ENCODE measurements around the gene MRPL39. TPM values are rescaled to one million over a fixed set of nuclear protein-coding genes. Genes with fewer than 3 reads are reported as not detected.
A peak's percentile ranks its signal among the peaks of the same experiment; 100 is the strongest.

MRPL39 gene
- total and polyA plus RNA-seq, 2 donors (not counting 3 experiments of a cell fraction or from before 2014, with no cell fraction given) = 10.4 to 25.2 TPM

- Histone ChIP-seq H3K27me3 (ENCODE audit: control insufficient read depth in 2 of 2, insufficient read depth in 2 of 2, low read length in 2 of 2) (no peaks in the 10 kb centered on the region), H2AFZ (ENCODE audit: low read depth, low read length) (no peak overlapping the region), H3K9ac (replicated peaks; ENCODE audit: extremely low read depth, insufficient read depth, low read length) (no peak overlapping the region), H3K4me3 (replicated peaks in 1 of 3; ENCODE audit: insufficient read depth in 1 of 3, low read depth in 1 of 3, low read length in 3 of 3) (no peak overlapping the region), H3K79me2 (ENCODE audit: control insufficient read depth, insufficient read depth, low read length) (no peaks in the 10 kb centered on the region), H3K27ac (ENCODE audit: insufficient read depth, low read depth, low read length) (no peak overlapping the region), H3K4me1 (ENCODE audit: control insufficient read depth, extremely low read depth, insufficient read depth, low read length) (no peaks in the 10 kb centered on the region), H3K36me3 (ENCODE audit: control insufficient read depth in 2 of 2, extremely low read depth in 1 of 2, insufficient read depth in 2 of 2, low read length in 2 of 2) (no peaks in the 10 kb centered on the region), H3K9me1 (replicated peaks; ENCODE audit: control insufficient read depth, extremely low read depth, insufficient read depth, low read length) (no peaks in the 10 kb centered on the region), H3K4me2 (ENCODE audit: insufficient read depth, low read length) (no peak overlapping the region), H4K20me1 (replicated peaks; ENCODE audit: control insufficient read depth, extremely low read depth, insufficient read depth, low read length) (no peaks in the 10 kb centered on the region), H3K9me3 (replicated peaks; ENCODE audit: control insufficient read depth, insufficient read depth, low read length) (no peaks in the 10 kb centered on the region)
- BruUV-seq (replicated peaks) = no TSS peak
- TF ChIP-seq JUN (IDR thresholded peaks at IDR 0.05; ENCODE audit: borderline replicate concordance, insufficient read depth, insufficient read length, low read depth) (no peak), MAX (IDR thresholded peaks at IDR 0.05; ENCODE audit: insufficient read depth, insufficient read length) (no peak), POLR2AphosphoS5 (IDR thresholded peaks at IDR 0.05; ENCODE audit: insufficient read depth, low read depth, low read length) (no peak), EZH2 (IDR thresholded peaks at IDR 0.05; ENCODE audit: borderline replicate concordance, low read depth, low read length, severe bottlenecking) (no peak), CTCF (IDR thresholded peaks at IDR 0.05; ENCODE audit: extremely low read depth in 1 of 2, insufficient read depth in 1 of 2, low read depth in 1 of 2, low read length in 2 of 2) (no peak), GATA2 (IDR thresholded peaks at IDR 0.05; ENCODE audit: insufficient read depth, insufficient read length, low read depth, low read length) (no peak), MYC (IDR thresholded peaks at IDR 0.05; ENCODE audit: low read depth, low read length) (no peak), FOS (IDR thresholded peaks at IDR 0.05; ENCODE audit: borderline replicate concordance, insufficient read depth, low read length) (no peak), POLR2A (IDR thresholded peaks at IDR 0.05; ENCODE audit: low read depth, low read length) (no peak)
- no peak for DNase-seq (ENCODE audit: low read depth, low spot score)
- CTCF ChIA-PET = no interaction called here
- no peak for FAIRE-seq
- dilution Hi-C loops (cut with MboI; ENCODE audit: extremely low pct_ligation_motif_present, low sequenced_read_pairs) (no loop called here), intact Hi-C loops (cut with micrococcal nuclease) (no loop called here)
- POLR2A ChIA-PET = interaction anchor here (0.6 kb wide), 1 partner anchor 136 kb away, joined by 5 read pairs; no protein-coding TSS in a partner anchor
Measured at GRCh38 chr21:25535849-25536248, 71.4 kb downstream of the MRPL39 start.

MicroRNAs within 50 kb of the gene (microRNA counts, 767-probe panel; counts per million panel counts)
- microRNA hsa-miR-155-5p = 723 counts per million, percentile 96 among the panel's probes with 10 or more counts

Other genes starting within 250 kb of the MRPL39 start
- 0.20 and 1.1 TPM in 2 replicates for gene JAM2, start 31.8 kb upstream of the MRPL39 start, total RNA-seq
- gene JAM2, start 31.8 kb upstream of the MRPL39 start, polyA plus RNA-seq = 0.14 and 0.29 TPM in 2 replicates
- 132 and 141 TPM in 2 replicates for gene ATP5PF, start 127.4 kb upstream of the MRPL39 start, total RNA-seq
- gene ATP5PF, start 127.4 kb upstream of the MRPL39 start, polyA plus RNA-seq = 155 and 194 TPM in 2 replicates
- 21.0 and 24.1 TPM in 2 replicates for gene GABPA, start 127.5 kb upstream of the MRPL39 start, total RNA-seq
- 4.1 and 5.8 TPM in 2 replicates for gene GABPA, start 127.5 kb upstream of the MRPL39 start, polyA plus RNA-seq

All from endothelial cell of umbilical vein (primary cell).